Neural progenitor cell (in vitro differentiated cells): ENCODE results near the gene CELSR1. TPM values are rescaled to one million over a fixed set of nuclear protein-coding genes. Genes with fewer than 3 reads are reported as not detected.
A peak's percentile ranks its signal among the peaks of the same experiment; 100 is the strongest.

Experiments used
- DNase-seq: peaks from one replicate; pipeline ENCODE4 v3.0.0-alpha.2; 2016; ENCODE audit warnings: low spot score
- H2AFZ ChIP-seq: fragments of 200-600 bp; sonication (generic); replicated peaks from 2 replicates; pipeline ENCODE4 v1.6.1; 2016; ENCODE audit warnings: antibody characterized with exemption
- H3F3A ChIP-seq: fragments of 200-600 bp; sonication (generic); 2 replicates; pipeline ENCODE4 v1.6.1; 2016; ENCODE audit warnings: antibody characterized with exemption, low read depth
- H3K27ac ChIP-seq: fragments of 200-600 bp; sonication (generic); 2 replicates; pipeline ENCODE4 v1.5.1; 2016; ENCODE audit warnings: mild to moderate bottlenecking
- H3K27me3 ChIP-seq: fragments of 200-600 bp; sonication (generic); 2 replicates; pipeline ENCODE4 v1.6.1; 2016; ENCODE audit warnings: mild to moderate bottlenecking, moderate library complexity
- H3K36me3 ChIP-seq: fragments of 200-600 bp; sonication (generic); 2 replicates; pipeline ENCODE4 v1.5.1; 2016
- H3K4me1 ChIP-seq: fragments of 200-600 bp; sonication (generic); 2 replicates; pipeline ENCODE4 v1.6.1; 2016; ENCODE audit warnings: mixed run types
- H3K4me2 ChIP-seq: fragments of 200-600 bp; sonication (generic); 2 replicates; pipeline ENCODE4 v1.6.1; 2016
- H3K4me3 ChIP-seq: fragments of 200-600 bp; sonication (generic); 2 replicates; pipeline ENCODE4 v1.5.1; 2016
- H3K79me2 ChIP-seq: fragments of 200-600 bp; sonication (generic); 2 replicates; pipeline ENCODE4 v1.6.1; 2016; ENCODE audit warnings: low read depth
- H3K9ac ChIP-seq: fragments of 200-600 bp; sonication (generic); 2 replicates; pipeline ENCODE4 v1.6.1; 2016
- H3K9me3 ChIP-seq: fragments of 200-600 bp; sonication (generic); 2 replicates; pipeline ENCODE4 v1.5.1; 2016; ENCODE audit warnings: low read depth
- H4K20me1 ChIP-seq: fragments of 200-600 bp; sonication (generic); 2 replicates; pipeline ENCODE4 v1.6.1; 2016; ENCODE audit warnings: low read depth
- H3K27ac Mint-ChIP-seq: 3 replicates; pipeline ENCODE4 v1.8.0; 2021; ENCODE audit warnings: mixed read lengths
- H3K27me3 Mint-ChIP-seq: 2 replicates; pipeline ENCODE4 v1.8.0; 2022; ENCODE audit warnings: low read depth, mild to moderate bottlenecking, inconsistent platforms, moderate library complexity, mixed read lengths; ENCODE audit not compliant: insufficient read depth
- H3K36me3 Mint-ChIP-seq: 3 replicates; pipeline ENCODE4 v1.8.0; 2021; ENCODE audit warnings: mixed read lengths
- H3K4me1 Mint-ChIP-seq: 3 replicates; pipeline ENCODE4 v1.8.0; 2021; ENCODE audit warnings: mixed read lengths
- H3K4me3 Mint-ChIP-seq: 3 replicates; pipeline ENCODE4 v1.8.0; 2021; ENCODE audit warnings: mild to moderate bottlenecking, moderate library complexity, mixed read lengths
- H3K9me3 Mint-ChIP-seq: 3 replicates; pipeline ENCODE4 v1.8.0; 2020; ENCODE audit warnings: mixed read lengths
- EZH2 ChIP-seq: fragments of 200-600 bp; sonication (generic); IDR thresholded peaks from 2 replicates; pipeline ENCODE4 v1.6.1; 2017; ENCODE audit warnings: antibody characterized with exemption, mild to moderate bottlenecking, moderate library complexity
- EZH2phosphoT487 ChIP-seq: fragments of 200-600 bp; sonication (generic); IDR thresholded peaks from 2 replicates; pipeline ENCODE4 v1.6.1; 2017; ENCODE audit warnings: antibody characterized with exemption
- total RNA-seq: library from RNA; depleted of rRNA; stranded (reverse); fragments of >200 nt; gene quantifications from 2 replicates; pipeline ENCODE4 v1.2.3, GENCODE V29; 2015; ENCODE audit warnings: low replicate concordance
- TF ChIP-seq, protein P1 (sequence below): fragments of 200-600 bp; sonication (generic); IDR thresholded peaks from 2 replicates; pipeline ENCODE4 v1.5.1; 2017; ENCODE audit warnings: antibody characterized with exemption, mild to moderate bottlenecking

CELSR1 gene
- total RNA-seq, 1 donor from 2014 or later: 12.3 TPM

DNA sequence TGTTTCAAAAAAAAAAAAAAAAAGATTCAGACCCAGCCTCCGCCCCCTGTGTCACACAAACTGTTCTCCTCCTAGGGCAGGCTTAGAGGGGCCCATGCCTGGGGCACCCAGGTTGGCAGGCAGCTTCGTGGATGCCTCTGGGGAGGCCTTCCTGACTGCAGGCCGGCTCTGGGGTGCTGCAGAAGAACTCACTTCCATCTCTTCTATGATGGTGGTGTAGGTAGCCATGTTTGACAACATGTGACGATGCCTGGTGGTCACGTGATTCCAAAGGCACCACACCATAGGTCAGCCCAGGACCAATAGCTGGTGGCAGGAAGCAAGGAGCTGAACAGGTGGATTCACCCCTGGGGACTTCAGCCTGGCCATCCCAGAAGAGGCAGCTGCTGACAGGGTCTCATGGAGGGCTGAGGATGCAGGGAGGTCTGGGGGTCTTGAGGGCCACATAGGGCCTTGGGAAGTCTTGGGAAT, 24.1 kb upstream of the CELSR1 start:
- H3K27me3 Mint-ChIP-seq: peaks cover 10% of the 10 kb centered on the region
- peak overlapping the region; percentile 62 for H3K4me2 ChIP-seq
- peak overlapping the region; percentile 72 for H3K27ac Mint-ChIP-seq
- H4K20me1 ChIP-seq: no peaks in the 10 kb centered on the region
- H3K27ac ChIP-seq: no peak overlapping the region
- H3K79me2 ChIP-seq: no peaks in the 10 kb centered on the region
- no peaks in the 10 kb centered on the region for H3K9me3 Mint-ChIP-seq
- peaks cover 15% of the 10 kb centered on the region for H3F3A ChIP-seq
- no peaks in the 10 kb centered on the region for H3K36me3 ChIP-seq
- no peak overlapping the region for H3K9ac ChIP-seq
- TF ChIP-seq EZH2phosphoT487: no peak
- TF ChIP-seq, protein P1, sequence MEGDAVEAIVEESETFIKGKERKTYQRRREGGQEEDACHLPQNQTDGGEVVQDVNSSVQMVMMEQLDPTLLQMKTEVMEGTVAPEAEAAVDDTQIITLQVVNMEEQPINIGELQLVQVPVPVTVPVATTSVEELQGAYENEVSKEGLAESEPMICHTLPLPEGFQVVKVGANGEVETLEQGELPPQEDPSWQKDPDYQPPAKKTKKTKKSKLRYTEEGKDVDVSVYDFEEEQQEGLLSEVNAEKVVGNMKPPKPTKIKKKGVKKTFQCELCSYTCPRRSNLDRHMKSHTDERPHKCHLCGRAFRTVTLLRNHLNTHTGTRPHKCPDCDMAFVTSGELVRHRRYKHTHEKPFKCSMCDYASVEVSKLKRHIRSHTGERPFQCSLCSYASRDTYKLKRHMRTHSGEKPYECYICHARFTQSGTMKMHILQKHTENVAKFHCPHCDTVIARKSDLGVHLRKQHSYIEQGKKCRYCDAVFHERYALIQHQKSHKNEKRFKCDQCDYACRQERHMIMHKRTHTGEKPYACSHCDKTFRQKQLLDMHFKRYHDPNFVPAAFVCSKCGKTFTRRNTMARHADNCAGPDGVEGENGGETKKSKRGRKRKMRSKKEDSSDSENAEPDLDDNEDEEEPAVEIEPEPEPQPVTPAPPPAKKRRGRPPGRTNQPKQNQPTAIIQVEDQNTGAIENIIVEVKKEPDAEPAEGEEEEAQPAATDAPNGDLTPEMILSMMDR: no peak
- no peak for TF ChIP-seq EZH2
- peak overlapping the region; percentile 41 for H3K4me3 ChIP-seq
- no peaks in the 10 kb centered on the region for H3K27me3 ChIP-seq
- H2AFZ ChIP-seq: peak overlapping the region; percentile 99
- peaks cover 18% of the 10 kb centered on the region for H3K4me1 Mint-ChIP-seq
- H3K36me3 Mint-ChIP-seq: no peaks in the 10 kb centered on the region
- H3K4me3 Mint-ChIP-seq: peak overlapping the region; percentile 64
- H3K4me1 ChIP-seq: peaks cover 12% of the 10 kb centered on the region
- DNase-seq: peak; percentile 57
- no peaks in the 10 kb centered on the region for H3K9me3 ChIP-seq

DNA sequence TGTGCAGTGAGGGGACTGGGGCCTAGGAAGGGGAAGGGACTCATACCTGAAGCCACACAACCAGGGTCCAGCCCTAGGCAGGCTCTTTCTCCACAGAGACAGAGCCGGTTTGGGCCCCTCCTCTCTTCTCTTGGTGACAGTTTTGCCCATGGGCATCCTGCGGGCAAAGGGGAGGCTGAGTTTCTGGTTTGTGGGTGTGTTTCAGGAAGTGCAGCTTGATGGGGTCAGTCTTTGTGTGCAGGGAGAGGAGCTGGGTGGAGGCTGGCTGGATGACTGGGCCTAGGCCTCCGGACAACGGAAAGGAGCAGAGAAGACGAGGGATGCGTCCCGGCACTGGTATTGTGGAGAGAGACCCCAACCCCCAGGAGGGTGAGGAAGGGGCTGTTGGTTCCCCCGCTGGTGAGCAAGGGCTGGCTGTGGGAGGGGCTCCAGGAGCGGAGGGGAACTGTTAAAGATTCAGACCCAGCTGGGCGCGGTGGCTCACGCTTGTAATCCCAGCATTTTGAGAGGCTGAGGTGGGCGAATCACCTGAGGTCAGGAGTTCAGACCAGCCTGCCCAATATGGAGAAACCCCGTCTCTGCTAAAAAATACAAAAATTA, 23.4 kb upstream of the CELSR1 start:
- no peak overlapping the region for H3K9ac ChIP-seq
- H3K79me2 ChIP-seq: no peaks in the 10 kb centered on the region
- peaks cover 12% of the 10 kb centered on the region for H3K4me1 ChIP-seq
- Mint-ChIP-seq H3K27ac (peak overlapping the region; percentile 47), H3K36me3 (no peaks in the 10 kb centered on the region), H3K9me3 (no peaks in the 10 kb centered on the region), H3K27me3 (peaks cover 10% of the 10 kb centered on the region), H3K4me3 (no peak overlapping the region), H3K4me1 (peaks cover 18% of the 10 kb centered on the region)
- no peak overlapping the region for H3K4me3 ChIP-seq
- peak overlapping the region; percentile 99 for H2AFZ ChIP-seq
- H3F3A ChIP-seq: peaks cover 11% of the 10 kb centered on the region
- H3K27me3 ChIP-seq: no peaks in the 10 kb centered on the region
- H3K27ac ChIP-seq: no peak overlapping the region
- no peaks in the 10 kb centered on the region for H4K20me1 ChIP-seq
- H3K36me3 ChIP-seq: no peaks in the 10 kb centered on the region
- no peaks in the 10 kb centered on the region for H3K9me3 ChIP-seq
- DNase-seq: no peak
- TF ChIP-seq EZH2phosphoT487 (no peak), EZH2 (no peak)
- TF ChIP-seq, protein P1: no peak
- no peak overlapping the region for H3K4me2 ChIP-seq

DNA sequence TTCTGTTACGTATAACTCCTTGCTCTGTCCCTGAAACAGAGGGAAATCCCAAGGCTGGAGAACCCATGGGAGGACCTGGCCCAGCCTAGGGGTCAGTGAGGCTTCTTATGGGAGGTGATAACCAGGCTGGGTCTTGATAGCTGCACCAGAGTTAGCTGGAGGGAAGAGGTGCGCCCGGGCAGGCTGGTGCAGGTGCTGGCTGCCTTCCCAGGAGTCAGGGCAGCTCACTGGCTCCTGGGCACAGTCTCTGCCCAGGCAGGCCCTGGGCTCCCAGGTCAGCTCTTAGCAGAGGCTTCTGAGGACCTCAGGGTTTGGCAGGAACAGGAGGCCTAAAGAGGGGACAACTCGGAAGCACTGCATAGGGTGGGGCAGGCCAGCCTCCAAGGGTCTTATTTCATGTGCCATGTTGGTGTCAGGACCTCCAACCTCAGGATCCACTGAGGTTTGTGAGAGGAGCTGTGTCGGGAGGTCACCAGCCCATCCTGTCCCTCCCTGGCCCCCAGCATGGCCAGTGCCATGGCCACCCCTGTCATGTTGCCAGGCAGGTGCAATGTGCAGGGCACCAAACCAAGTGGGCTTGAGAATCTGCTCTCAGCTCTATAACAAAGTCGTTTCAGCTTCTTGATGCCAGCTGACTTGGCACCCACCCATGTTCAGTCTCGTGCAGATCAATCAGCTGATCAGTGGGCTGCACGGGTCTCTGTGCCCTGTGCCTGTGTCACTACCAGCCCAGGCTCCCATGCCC, 20.5 kb upstream of the CELSR1 start:
- H3K36me3 Mint-ChIP-seq: no peaks in the 10 kb centered on the region
- H3K27ac Mint-ChIP-seq: no peak overlapping the region
- DNase-seq: no peak
- no peaks in the 10 kb centered on the region for H4K20me1 ChIP-seq
- H2AFZ ChIP-seq: no peak overlapping the region
- no peaks in the 10 kb centered on the region for H3K36me3 ChIP-seq
- H3K4me2 ChIP-seq: no peak overlapping the region
- no peaks in the 10 kb centered on the region for H3K9me3 ChIP-seq
- TF ChIP-seq EZH2 (no peak), EZH2phosphoT487 (no peak)
- TF ChIP-seq, protein P1: no peak
- peaks cover 4% of the 10 kb centered on the region for H3K27me3 Mint-ChIP-seq
- no peaks in the 10 kb centered on the region for H3K9me3 Mint-ChIP-seq
- H3K27ac ChIP-seq: no peak overlapping the region
- H3K4me1 Mint-ChIP-seq: peaks cover 8% of the 10 kb centered on the region
- H3K4me3 ChIP-seq: no peak overlapping the region
- H3K9ac ChIP-seq: no peak overlapping the region
- no peak overlapping the region for H3K4me3 Mint-ChIP-seq
- H3K79me2 ChIP-seq: no peaks in the 10 kb centered on the region
- no peaks in the 10 kb centered on the region for H3K4me1 ChIP-seq
- no peaks in the 10 kb centered on the region for H3K27me3 ChIP-seq
- H3F3A ChIP-seq: no peaks in the 10 kb centered on the region
